MM.1S (cell line): Measurements from ENCODE around the gene MRPS21.
"Not testable (repeated sequence)": the region's sequence is repeated elsewhere in the genome, so short reads cannot be mapped to it uniquely, and the experiment has no call there.

Source experiments
- DNase-seq: peaks from one replicate; pipeline ENCODE4 v3.0.0-alpha.2; 2015
- H2AFZ ChIP-seq: fragments of 300-600 bp; sonication (generic); 2 replicates; pipeline ENCODE4 v1.6.0; 2016; ENCODE audit warnings: antibody characterized with exemption, low read length
- H3F3A ChIP-seq: fragments of 300-600 bp; sonication (generic); 2 replicates; pipeline ENCODE4 v1.6.1; 2016; ENCODE audit warnings: mild to moderate bottlenecking, antibody characterized with exemption, low read length, moderate library complexity, mixed read lengths; ENCODE audit not compliant: insufficient read depth
- H3K27ac ChIP-seq: fragments of 300-600 bp; sonication (generic); 2 replicates; pipeline ENCODE4 v1.5.1; 2016; ENCODE audit warnings: mild to moderate bottlenecking, low read length
- H3K27me3 ChIP-seq: fragments of 300-600 bp; sonication (generic); replicated peaks from 2 replicates; pipeline ENCODE4 v1.6.0; 2016; ENCODE audit warnings: low read length; ENCODE audit not compliant: insufficient read depth
- H3K36me3 ChIP-seq: fragments of 300-600 bp; sonication (generic); replicated peaks from 2 replicates; pipeline ENCODE4 v1.6.1; 2016; ENCODE audit warnings: mild to moderate bottlenecking, low read length, mixed read lengths; ENCODE audit not compliant: insufficient read depth
- H3K4me1 ChIP-seq: fragments of 300-600 bp; sonication (generic); 2 replicates; pipeline ENCODE4 v1.6.1; 2016; ENCODE audit warnings: low read length, mixed read lengths
- H3K4me2 ChIP-seq: fragments of 300-600 bp; sonication (generic); 2 replicates; pipeline ENCODE4 v1.6.0; 2016; ENCODE audit warnings: low read depth, low read length
- H3K4me3 ChIP-seq: fragments of 300-600 bp; sonication (generic); 2 replicates; pipeline ENCODE4 v1.5.1; 2016; ENCODE audit warnings: low read length, mixed read lengths
- H3K79me2 ChIP-seq: fragments of 300-600 bp; sonication (generic); 2 replicates; pipeline ENCODE4 v1.6.1; 2016; ENCODE audit warnings: mixed run types, low read length, mixed read lengths
- H3K9ac ChIP-seq: fragments of 300-600 bp; sonication (generic); 2 replicates; pipeline ENCODE4 v1.6.1; 2016; ENCODE audit warnings: low read length, mixed read lengths
- H3K9me2 ChIP-seq: fragments of 300-600 bp; sonication (generic); replicated peaks from 2 replicates; pipeline ENCODE4 v1.6.1; 2016; ENCODE audit warnings: mild to moderate bottlenecking, low read length, mixed read lengths; ENCODE audit not compliant: insufficient read depth
- H3K9me3 ChIP-seq: fragments of 300-600 bp; sonication (generic); replicated peaks from 2 replicates; pipeline ENCODE4 v1.6.1; 2016; ENCODE audit warnings: mild to moderate bottlenecking, low read length, mixed read lengths; ENCODE audit not compliant: insufficient read depth
- H4K20me1 ChIP-seq: fragments of 300-600 bp; sonication (generic); 2 replicates; pipeline ENCODE4 v1.6.1; 2016; ENCODE audit warnings: mild to moderate bottlenecking, low read length, moderate library complexity, mixed read lengths; ENCODE audit not compliant: insufficient read depth
- CTCF ChIP-seq: fragments of 300-600 bp; sonication (generic); IDR thresholded peaks from 2 replicates; pipeline ENCODE4 v1.5.1; 2016; ENCODE audit warnings: antibody characterized with exemption, low read length, mixed read lengths
- EZH2 ChIP-seq: fragments of 300-600 bp; sonication (generic); optimal IDR thresholded peaks from 2 replicates; pipeline ENCODE3; 2017; ENCODE audit warnings: low read depth, mild to moderate bottlenecking, antibody characterized with exemption, low read length, mixed read lengths
- EZH2phosphoT487 ChIP-seq: fragments of 300-600 bp; sonication (generic); IDR thresholded peaks from 2 replicates; pipeline ENCODE4 v1.6.1; 2018; ENCODE audit warnings: antibody characterized with exemption, low read length

Gene MRPS21

GRCh38 chr1:150309758-150310508 is 16.3 kb downstream of the MRPS21 start:
- no peaks in the 10 kb centered on the region for H3K27me3 ChIP-seq
- H3K4me2 ChIP-seq: no peak overlapping the region
- H3K36me3 ChIP-seq: peaks cover 6% of the 10 kb centered on the region; the same call in 1 of the 2 replicates
- H3K9me2 ChIP-seq: no peaks in the 10 kb centered on the region
- no peaks in the 10 kb centered on the region for H3K9me3 ChIP-seq
- TF ChIP-seq CTCF (no peak), EZH2 (no peak), EZH2phosphoT487 (no peak)
- no peaks in the 10 kb centered on the region for H3K79me2 ChIP-seq
- no peaks in the 10 kb centered on the region for H3F3A ChIP-seq
- no peaks in the 10 kb centered on the region for H3K4me1 ChIP-seq
- DNase-seq: no peak
- H3K4me3 ChIP-seq: no peak overlapping the region
- H4K20me1 ChIP-seq: 0 out of 2 replicates have a peak, but pooled peaks cover 3% of the 10 kb centered on the region
- no peak overlapping the region for H2AFZ ChIP-seq
- H3K27ac ChIP-seq: no peak overlapping the region
- H3K9ac ChIP-seq: no peak overlapping the region

GRCh38 chr1:150311762-150312161 is 18.1 kb downstream of the MRPS21 start:
- DNase-seq: no peak
- Histone ChIP-seq H3K79me2 (no peaks in the 10 kb centered on the region), H3K9ac (no peak overlapping the region), H3K27me3 (no peaks in the 10 kb centered on the region), H3K4me3 (no peak overlapping the region), H3K9me2 (no peaks in the 10 kb centered on the region), H4K20me1 (no peaks in the 10 kb centered on the region), H3F3A (no peaks in the 10 kb centered on the region), H3K36me3 (peaks cover 6% of the 10 kb centered on the region; the same call in 1 of the 2 replicates), H3K27ac (no peak overlapping the region), H3K4me2 (no peak overlapping the region), H2AFZ (no peak overlapping the region), H3K9me3 (no peaks in the 10 kb centered on the region), H3K4me1 (no peaks in the 10 kb centered on the region)
- TF ChIP-seq CTCF (no peak), EZH2phosphoT487 (no peak), EZH2 (no peak)

DNA sequence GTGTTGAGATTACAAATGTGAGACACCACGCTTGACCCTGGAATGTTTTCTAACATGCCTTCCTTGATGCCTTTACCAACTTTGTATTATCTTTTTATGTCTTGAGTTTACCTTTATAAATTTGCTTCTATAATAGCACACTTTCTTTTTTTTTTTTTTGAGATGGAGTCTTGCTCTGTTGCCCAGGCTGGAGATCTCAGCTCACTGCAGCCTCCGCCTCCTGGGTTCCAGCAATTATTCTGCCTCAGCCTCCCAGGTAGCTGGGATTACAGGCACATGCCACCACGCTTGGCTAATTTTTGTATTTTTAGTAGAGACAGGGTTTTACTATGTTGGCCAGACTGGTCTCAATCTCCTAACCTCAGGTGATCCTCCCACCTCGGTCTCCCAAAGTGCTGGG is 21.0 kb downstream of the MRPS21 start:
- H3K9ac ChIP-seq, H3K4me2 ChIP-seq, H3F3A ChIP-seq, H3K9me3 ChIP-seq, H3K4me3 ChIP-seq, H3K79me2 ChIP-seq, H3K27ac ChIP-seq, H3K4me1 ChIP-seq, H3K36me3 ChIP-seq, H2AFZ ChIP-seq, DNase-seq, H3K9me2 ChIP-seq, H3K27me3 ChIP-seq, H4K20me1 ChIP-seq: not testable (repeated sequence)

- Histone ChIP-seq H2AFZ (peak overlapping the region; percentile 93), H3K4me1 (peaks cover 6% of the 10 kb centered on the region), H3K27ac (no peak overlapping the region; the same call in 1 of the 2 replicates), H3K36me3 (peaks cover 5% of the 10 kb centered on the region; the same call in 1 of the 2 replicates), H3K4me2 (peak overlapping the region; percentile 55; the same call in 1 of the 2 replicates), H3K79me2 (peaks cover 43% of the 10 kb centered on the region), H3K9me2 (no peaks in the 10 kb centered on the region), H4K20me1 (no peaks in the 10 kb centered on the region), H3K4me3 (peak overlapping the region; percentile 95), H3K9me3 (no peaks in the 10 kb centered on the region), H3K9ac (peak overlapping the region; percentile 84; the same call in 1 of the 2 replicates), H3F3A (no peaks in the 10 kb centered on the region), H3K27me3 (no peaks in the 10 kb centered on the region)
- DNase-seq: no peak
- no peak for TF ChIP-seq EZH2
- TF ChIP-seq CTCF: no peak
- TF ChIP-seq EZH2phosphoT487: no peak
Observed at GRCh38 chr1:150320667-150320978, 27.0 kb downstream of the MRPS21 start.
